Measurements from ENCODE around the gene MPIG6B.

Gene MPIG6B, protein sequence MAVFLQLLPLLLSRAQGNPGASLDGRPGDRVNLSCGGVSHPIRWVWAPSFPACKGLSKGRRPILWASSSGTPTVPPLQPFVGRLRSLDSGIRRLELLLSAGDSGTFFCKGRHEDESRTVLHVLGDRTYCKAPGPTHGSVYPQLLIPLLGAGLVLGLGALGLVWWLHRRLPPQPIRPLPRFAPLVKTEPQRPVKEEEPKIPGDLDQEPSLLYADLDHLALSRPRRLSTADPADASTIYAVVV

DNA sequence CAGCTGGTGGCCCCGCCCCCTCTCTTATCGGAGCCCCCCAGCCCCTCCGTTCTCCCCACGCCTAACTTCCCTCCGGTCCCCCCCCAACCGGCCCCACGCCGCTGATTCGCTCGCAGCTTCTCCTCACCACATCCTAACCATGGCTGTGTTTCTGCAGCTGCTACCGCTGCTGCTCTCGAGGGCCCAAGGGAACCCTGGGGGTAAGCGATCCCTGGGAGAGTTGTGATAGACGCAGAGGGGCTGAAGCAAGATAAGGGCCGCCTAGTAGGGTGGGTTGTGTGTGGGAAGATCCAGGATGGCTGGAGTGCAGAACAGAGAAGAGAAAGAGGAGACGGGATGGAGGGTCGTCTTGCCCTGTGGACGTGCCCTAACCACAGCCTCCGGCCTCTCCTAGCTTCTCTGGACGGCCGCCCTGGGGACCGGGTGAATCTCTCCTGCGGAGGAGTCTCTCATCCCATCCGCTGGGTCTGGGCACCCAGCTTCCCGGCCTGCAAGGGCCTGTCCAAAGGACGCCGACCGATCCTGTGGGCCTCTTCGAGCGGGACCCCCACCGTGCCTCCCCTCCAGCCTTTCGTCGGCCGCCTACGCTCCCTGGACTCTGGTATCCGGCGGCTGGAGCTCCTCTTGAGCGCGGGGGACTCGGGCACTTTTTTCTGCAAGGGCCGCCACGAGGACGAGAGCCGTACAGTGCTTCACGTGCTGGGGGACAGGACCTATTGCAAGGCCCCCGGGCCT lies at the start of gene MPIG6B:
Gene MPIG6B, plus strand, starts transcription at position 129 of the 735 bp plus-strand sequence. Its CDS starts 11 bp downstream, at position 140.
- DNase-seq: no peak

- DNase-seq: no peak
These were observed 46.8 kb upstream of the MPIG6B start for GRCh38 chr6:31676322-31676903.

GRCh38 chr6:31676904-31677303 lies 46.3 kb upstream of the MPIG6B start:
- no peak for DNase-seq

GRCh38 chr6:31677955-31678354 lies 45.2 kb upstream of the MPIG6B start:
- DNase-seq: no peak

DNA sequence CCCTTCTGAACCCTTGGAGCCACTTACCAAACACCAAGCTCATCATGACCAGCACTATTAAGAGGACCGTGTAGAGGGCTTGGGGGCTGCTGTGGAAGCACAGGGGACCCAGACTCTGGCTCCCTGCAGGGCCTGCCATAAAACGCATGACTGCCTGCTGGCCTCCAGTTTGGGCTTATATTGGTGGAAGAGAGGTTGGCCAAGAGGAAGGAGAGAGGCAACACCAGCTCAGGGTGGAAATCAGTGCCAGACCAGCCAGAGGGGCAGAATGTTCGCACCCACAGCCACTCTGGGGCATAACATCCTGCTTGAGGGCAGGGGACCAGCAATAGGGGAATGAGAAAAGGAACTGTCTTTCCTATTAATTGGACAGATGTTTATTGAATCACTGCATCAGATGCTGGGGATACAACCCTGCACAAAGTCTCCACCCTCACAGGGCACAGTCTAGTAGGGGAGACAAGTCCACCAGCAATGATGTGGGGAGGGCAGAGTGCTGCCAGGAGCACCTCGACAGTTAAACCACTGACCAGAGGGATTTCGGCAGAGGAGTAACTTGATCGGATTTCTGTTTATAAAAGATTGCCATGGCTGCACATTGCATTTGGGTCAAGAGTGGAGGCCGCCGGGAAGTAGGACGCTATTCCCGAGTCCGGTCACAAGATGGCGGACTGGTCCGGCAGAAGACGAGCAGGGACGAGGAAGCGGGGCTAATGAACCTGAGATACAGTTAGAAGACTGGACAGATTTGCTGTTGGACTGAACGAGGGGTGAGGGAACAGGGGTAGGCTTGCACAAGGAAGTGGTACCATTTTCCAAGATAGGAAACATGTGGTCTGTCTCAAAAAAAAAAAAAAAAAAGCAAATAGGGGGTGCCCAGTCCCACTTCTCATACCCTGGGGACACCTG lies 42.7 kb upstream of the MPIG6B start, which contains the start of gene LY6G5C:
Gene LY6G5C, minus strand, starts transcription at position 842 of the 909 bp plus-strand sequence. Its CDS starts 694 bp downstream, at position 148.
- peak; percentile 63 to 83 for DNase-seq

DNA sequence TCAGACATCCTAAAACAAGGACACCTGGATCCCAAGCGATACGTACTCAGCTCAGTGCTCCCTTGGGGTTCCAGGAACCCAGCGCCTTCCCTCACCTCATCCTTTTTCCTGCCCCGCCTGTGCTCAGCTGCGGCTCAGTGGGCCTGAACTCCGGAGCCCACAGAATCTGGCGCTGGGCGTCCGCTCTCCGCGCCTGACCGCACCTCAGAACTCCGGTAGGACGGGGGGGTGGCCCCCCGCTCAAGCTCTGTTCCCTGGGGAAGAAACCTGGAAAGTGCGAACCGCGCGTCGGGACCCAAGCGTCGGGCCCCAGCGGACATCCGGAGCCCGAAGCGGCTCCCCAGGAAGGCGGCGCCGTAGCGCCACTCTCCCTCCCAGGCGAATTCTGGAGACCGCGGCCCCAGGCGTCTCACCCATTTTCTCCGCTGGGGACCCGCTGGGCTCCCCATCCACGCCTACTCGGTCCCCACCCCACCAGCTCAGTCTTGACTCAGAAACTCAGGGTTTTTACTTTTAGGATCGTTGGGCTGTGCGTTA lies 42.0 kb upstream of the MPIG6B start:
- DNase-seq: peak in 1 of 2 donors; percentile 23

DNA sequence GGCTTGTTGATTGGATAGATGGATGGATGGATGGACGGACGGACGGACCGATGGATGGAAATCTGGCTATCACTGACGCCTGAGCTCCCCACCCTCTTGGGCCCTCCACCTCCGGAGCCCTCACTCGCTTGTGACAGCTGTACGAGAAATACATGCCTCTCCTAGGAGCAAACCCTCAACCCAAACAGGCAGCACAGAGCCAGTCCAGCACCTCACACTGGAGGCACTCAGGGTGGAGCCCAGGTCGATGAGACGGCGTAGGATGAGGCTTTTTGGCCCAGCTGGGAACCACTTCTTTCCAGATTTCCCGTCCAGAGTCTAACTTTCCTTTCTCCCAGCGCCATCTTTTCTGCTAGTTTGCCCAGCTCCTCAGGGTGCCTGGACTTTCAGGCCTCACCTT lies 39.6 kb upstream of the MPIG6B start:
- no peak for DNase-seq

GRCh38 chr6:31686483-31686882 lies 36.7 kb upstream of the MPIG6B start:
- no peak for DNase-seq

DNA sequence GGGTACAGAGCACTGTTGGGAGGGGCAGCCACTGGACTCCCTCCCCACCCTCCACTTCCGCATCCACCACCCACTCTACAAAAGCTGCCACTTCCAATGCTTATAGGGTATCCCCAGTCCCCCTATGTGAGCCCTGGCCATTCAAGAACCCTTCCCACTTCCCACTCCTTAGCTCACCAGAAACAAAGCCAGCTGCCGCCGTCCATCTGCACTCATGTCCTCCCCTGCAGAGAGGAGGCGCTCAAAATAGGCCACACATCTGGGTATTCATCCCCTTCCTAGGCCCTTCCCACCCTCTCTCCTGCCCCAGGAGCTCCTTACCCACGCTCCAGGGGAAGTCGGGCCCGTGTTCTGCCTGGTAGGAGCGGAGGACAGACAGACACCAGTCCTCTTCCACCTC lies 35.9 kb upstream of the MPIG6B start:
- no peak for DNase-seq

- DNase-seq: no peak
These were observed 35.1 kb upstream of the MPIG6B start for GRCh38 chr6:31687860-31688693.

DNA sequence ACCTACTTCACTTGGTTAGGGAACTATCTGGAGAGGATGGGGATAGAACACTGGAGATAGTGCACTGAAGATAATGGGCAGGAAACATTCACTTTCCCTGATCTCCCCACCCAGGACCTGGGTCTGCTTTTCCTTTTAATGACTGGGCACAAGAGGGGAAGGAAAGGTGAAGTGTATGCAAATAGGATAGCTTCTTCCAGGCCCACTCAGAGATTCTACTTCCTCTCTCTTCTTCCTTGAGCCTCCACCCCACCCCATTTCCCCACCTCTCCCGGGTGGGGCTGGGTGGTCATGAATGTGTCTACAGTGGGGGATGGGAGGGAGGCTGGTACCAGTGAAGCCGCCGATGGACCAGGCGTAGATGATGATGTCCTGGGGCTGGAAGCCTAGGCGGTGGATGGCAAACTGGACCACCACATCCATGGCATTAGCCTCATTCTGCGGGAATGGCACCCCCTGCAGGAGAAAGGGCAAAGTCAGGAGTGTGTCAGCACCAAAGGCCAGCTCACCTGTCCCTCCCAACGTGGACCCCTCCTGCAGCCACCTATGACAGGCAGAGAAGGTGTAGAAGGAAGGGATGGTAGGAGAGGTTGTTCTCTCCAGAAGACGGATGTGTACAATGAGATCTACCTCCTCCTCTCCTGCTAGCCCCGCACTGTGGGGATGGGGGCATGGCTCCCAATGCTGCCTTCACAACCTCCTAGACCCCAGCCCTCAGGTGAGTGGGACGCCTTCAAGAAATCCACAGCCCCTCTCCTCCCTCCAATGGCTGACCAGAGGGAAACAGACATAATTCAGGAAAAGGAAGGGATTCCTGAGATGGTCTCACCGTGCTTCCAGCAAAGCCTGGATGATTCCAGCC lies 33.7 kb upstream of the MPIG6B start:
- DNase-seq: no peak

DNA sequence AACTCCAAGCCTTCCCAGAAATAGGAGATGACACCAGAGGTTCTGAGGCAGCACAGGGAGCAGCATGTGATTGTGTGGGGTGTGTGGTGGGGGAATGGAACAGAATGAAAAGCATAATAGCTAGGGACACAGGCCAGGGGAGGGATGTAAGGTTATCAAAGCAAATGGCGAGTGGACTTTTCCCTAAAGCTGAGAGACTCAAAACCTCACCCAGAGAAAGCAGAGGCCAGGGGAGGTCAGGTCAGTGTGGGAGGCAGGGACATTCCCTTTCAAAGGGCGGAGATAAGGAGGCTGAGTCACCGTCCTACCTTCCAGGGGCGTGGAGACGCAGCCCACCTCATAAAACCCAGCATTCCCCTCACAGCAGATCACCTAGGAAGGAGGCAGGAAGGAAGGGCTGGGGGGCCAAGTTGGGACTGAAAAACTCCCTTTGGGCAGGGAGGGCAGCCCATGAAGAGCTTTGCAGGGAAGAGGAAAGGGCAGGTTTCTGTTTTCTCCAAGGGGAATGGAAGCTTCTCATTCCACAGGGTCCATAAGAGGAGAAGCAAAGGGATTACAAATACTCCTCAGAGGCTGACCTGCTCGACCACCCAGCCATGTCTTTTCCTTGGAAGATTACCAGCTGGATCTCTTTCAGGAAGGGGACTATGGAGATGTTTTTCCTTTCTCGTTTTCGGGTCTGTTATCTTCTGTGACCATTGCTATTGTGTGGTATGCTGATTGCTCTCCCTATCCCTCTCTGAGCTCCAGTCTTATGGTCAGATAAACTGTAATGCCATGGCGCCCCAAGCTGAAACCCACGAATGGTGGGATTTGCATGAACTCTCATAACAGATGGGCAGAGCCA lies 32.7 kb upstream of the MPIG6B start:
- no peak for DNase-seq

GRCh38 chr6:31691078-31691463 lies 32.1 kb upstream of the MPIG6B start:
- DNase-seq: no peak

GRCh38 chr6:31691564-31692108 lies 31.5 kb upstream of the MPIG6B start:
- DNase-seq: no peak

- DNase-seq: no peak
These were observed 30.8 kb upstream of the MPIG6B start for GRCh38 chr6:31692353-31692752.

- no peak for DNase-seq
These were observed 30.3 kb upstream of the MPIG6B start for GRCh38 chr6:31692886-31693285.

DNA sequence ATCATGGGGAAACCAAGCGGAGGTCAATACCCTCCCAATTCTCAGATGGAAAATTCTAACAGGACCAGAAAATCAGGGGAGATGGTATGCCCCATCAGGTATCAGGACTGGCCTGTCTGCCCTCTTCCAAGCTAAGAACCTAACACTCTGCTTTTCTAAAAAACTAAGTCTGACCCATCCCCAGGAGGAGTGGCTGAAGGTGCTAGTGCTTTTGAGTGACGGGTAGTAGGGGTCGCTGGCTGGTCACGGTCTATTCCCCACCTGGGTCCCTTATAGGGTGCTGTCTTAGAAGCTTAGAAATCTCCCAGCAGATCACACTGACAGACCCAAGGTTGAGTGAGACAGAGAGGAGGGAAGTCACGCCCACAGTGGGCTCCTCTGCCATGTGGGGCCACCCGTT lies 29.6 kb upstream of the MPIG6B start:
- DNase-seq: no peak

DNA sequence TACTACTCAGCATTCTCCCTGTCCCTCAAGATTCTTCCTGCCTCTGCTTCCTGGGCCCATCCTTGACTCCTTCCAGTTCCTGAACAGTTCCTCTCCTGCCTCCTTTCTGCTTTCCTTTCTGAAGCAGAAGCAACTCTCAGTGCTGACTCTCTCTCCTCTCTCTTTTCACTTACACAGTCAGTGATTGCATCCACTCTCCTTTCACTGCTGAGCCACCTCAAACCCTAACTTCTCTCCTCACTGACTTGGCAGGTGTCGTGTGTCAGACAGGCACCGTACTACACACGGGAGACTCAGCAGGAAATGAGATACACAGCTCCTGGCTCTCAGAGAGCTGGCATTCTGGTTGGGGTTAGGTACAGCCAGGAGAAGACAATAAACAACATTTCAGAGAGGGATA lies 25.6 kb upstream of the MPIG6B start:
- DNase-seq: no peak

DNA sequence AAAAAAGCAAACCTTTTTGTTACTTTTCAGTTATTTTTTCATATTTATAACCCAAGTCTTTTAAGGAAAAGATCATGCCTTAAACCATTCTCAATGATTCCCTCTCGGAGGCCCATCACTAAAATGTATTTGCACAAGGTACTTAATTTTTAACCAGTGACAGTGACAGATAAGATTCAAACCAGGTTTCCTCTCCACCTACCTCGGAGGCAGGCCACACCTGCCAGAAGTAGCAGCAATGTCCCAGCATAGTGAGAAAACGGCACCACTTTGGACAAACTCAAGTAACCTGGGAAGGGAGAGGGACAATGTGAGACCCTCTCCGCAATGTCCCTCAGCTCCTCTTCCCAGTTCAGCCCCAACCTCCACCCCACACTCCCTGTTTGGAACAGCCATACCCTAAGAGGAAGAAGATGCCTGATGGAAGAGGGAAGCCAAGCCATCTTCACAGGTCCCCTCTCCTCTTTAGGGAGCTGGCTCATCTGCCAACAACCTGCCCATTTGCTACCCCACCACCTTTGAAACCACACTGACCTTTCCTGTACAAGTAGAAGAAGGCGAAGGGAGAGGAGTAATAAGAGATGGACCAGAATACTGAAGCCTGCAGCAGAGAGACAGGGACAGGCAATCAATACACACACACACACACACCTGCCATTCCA lies 22.3 kb upstream of the MPIG6B start:
- DNase-seq: no peak
